GM23338 (cell line): Measurements from ENCODE around the gene RARG. TPM values are rescaled to one million over a fixed set of nuclear protein-coding genes. Genes with fewer than 3 reads are reported as not detected.

ENCODE experiments used
- ATAC-seq: fragments of 200-7000 bp; cut with Tn5 transposase; 3 replicates; pipeline ENCODE4 v1.9.1; 2020
- DNase-seq: peaks from one replicate; pipeline ENCODE4 v3.0.0-alpha.2; 2015; ENCODE audit warnings: low spot score
- H2AFZ ChIP-seq: fragments of 200-600 bp; sonication (generic); 2 replicates; pipeline ENCODE4 v1.8.0; 2016; ENCODE audit warnings: antibody characterized with exemption, mild to moderate bottlenecking, moderate library complexity
- H3F3A ChIP-seq: fragments of 200-600 bp; sonication (generic); replicated peaks from 2 replicates; pipeline ENCODE4 v1.8.0; 2017; ENCODE audit warnings: antibody characterized with exemption, mixed run types, low read depth
- H3K27ac ChIP-seq: fragments of 200-600 bp; sonication (generic); 2 replicates; pipeline ENCODE4 v1.6.1; 2016; ENCODE audit warnings: low read depth
- H3K27me3 ChIP-seq: fragments of 200-600 bp; sonication (generic); 2 replicates; pipeline ENCODE4 v1.8.0; 2016; ENCODE audit warnings: mild to moderate bottlenecking, mixed run types, moderate library complexity; ENCODE audit not compliant: insufficient read depth
- H3K36me3 ChIP-seq: fragments of 200-600 bp; sonication (generic); 2 replicates; pipeline ENCODE4 v1.8.0; 2016; ENCODE audit warnings: mild to moderate bottlenecking; ENCODE audit not compliant: insufficient read depth
- H3K4me1 ChIP-seq: fragments of 200-600 bp; sonication (generic); 2 replicates; pipeline ENCODE4 v1.8.0; 2016; ENCODE audit warnings: mild to moderate bottlenecking, moderate library complexity; ENCODE audit not compliant: insufficient read depth
- H3K4me2 ChIP-seq: fragments of 200-600 bp; sonication (generic); 2 replicates; pipeline ENCODE4 v1.7.1; 2017; ENCODE audit warnings: mixed run types
- H3K4me3 ChIP-seq: fragments of 200-600 bp; sonication (generic); 2 replicates; pipeline ENCODE4 v1.6.1; 2016; ENCODE audit warnings: mixed run types
- H3K79me2 ChIP-seq: fragments of 200-600 bp; sonication (generic); replicated peaks from 2 replicates; pipeline ENCODE4 v1.8.0; 2017; ENCODE audit warnings: mild to moderate bottlenecking; ENCODE audit not compliant: insufficient read depth
- H3K9me2 ChIP-seq: fragments of 200-600 bp; sonication (generic); 2 replicates; pipeline ENCODE4 v1.8.0; 2017; ENCODE audit not compliant: insufficient read depth
- H4K20me1 ChIP-seq: fragments of 200-600 bp; sonication (generic); replicated peaks from 2 replicates; pipeline ENCODE4 v1.8.0; 2017; ENCODE audit warnings: mild to moderate bottlenecking; ENCODE audit not compliant: insufficient read depth
- H3K27ac Mint-ChIP-seq: 2 replicates; pipeline ENCODE4 v1.8.0; 2020; ENCODE audit warnings: inconsistent platforms, mild to moderate bottlenecking, moderate library complexity, mixed read lengths
- H3K27me3 Mint-ChIP-seq: 3 replicates; pipeline ENCODE4 v1.8.0; 2022; ENCODE audit warnings: low read depth, mild to moderate bottlenecking, moderate library complexity, mixed read lengths, inconsistent platforms; ENCODE audit not compliant: insufficient read depth, poor library complexity
- H3K36me3 Mint-ChIP-seq: 3 replicates; pipeline ENCODE4 v1.8.0; 2021; ENCODE audit warnings: low read depth, mild to moderate bottlenecking, inconsistent platforms, moderate library complexity, mixed read lengths
- H3K4me1 Mint-ChIP-seq: 3 replicates; pipeline ENCODE4 v1.8.0; 2020; ENCODE audit warnings: mild to moderate bottlenecking, inconsistent platforms, mixed read lengths
- H3K4me3 Mint-ChIP-seq: 3 replicates; pipeline ENCODE4 v1.8.0; 2021; ENCODE audit warnings: moderate library complexity, mild to moderate bottlenecking, inconsistent platforms, mixed read lengths
- H3K9me3 Mint-ChIP-seq: 3 replicates; pipeline ENCODE4 v1.8.0; 2020; ENCODE audit warnings: moderate library complexity, mild to moderate bottlenecking, inconsistent platforms, mixed read lengths
- CREB1 ChIP-seq: fragments of 250-450 bp; sonication (Bioruptor Pico); IDR thresholded peaks from 2 replicates; pipeline ENCODE4 v1.5.0; 2020; ENCODE audit warnings: low read depth, mild to moderate bottlenecking, moderate library complexity
- EZH2 ChIP-seq: fragments of 200-600 bp; sonication (generic); IDR thresholded peaks from one replicate; pipeline ENCODE4 v1.8.0; 2017; ENCODE audit warnings: antibody characterized with exemption, mild to moderate bottlenecking, low read depth; ENCODE audit not compliant: unreplicated experiment
- EZH2phosphoT487 ChIP-seq: fragments of 200-600 bp; sonication (generic); IDR thresholded peaks from one replicate; pipeline ENCODE4 v1.8.1; 2018; ENCODE audit warnings: antibody characterized with exemption; ENCODE audit not compliant: unreplicated experiment
- JUNB ChIP-seq: IDR thresholded peaks from one replicate; pipeline ENCODE4 v1.6.1; 2016; ENCODE audit warnings: antibody characterized with exemption; ENCODE audit not compliant: unreplicated experiment
- NANOG ChIP-seq: IDR thresholded peaks from 2 replicates; pipeline ENCODE4 v1.6.1; 2016; ENCODE audit warnings: antibody characterized with exemption, borderline replicate concordance
- POLR2AphosphoS5 ChIP-seq: IDR thresholded peaks from 2 replicates; pipeline ENCODE4 v1.6.1; 2016; ENCODE audit warnings: antibody characterized with exemption, low read depth
- REST ChIP-seq: IDR thresholded peaks from one replicate; pipeline ENCODE4 v1.6.1; 2018; ENCODE audit warnings: antibody characterized with exemption; ENCODE audit not compliant: unreplicated experiment
- STAT1 ChIP-seq: IDR thresholded peaks from one replicate; pipeline ENCODE4 v1.6.1; 2016; ENCODE audit warnings: antibody characterized with exemption; ENCODE audit not compliant: unreplicated experiment
- ZNF114 ChIP-seq: fragments of 250-450 bp; sonication (Bioruptor Pico); IDR thresholded peaks from 2 replicates; pipeline ENCODE4 v1.5.0; 2020; ENCODE audit warnings: mild to moderate bottlenecking, moderate library complexity
- ZNF331 ChIP-seq: fragments of 250-450 bp; sonication (Bioruptor Pico); IDR thresholded peaks from 2 replicates; pipeline ENCODE4 v1.5.0; 2020; ENCODE audit warnings: low read depth, mild to moderate bottlenecking, moderate library complexity
- ZNF462 ChIP-seq: fragments of 250-450 bp; sonication (Bioruptor Pico); IDR thresholded peaks from 2 replicates; pipeline ENCODE4 v1.5.0; 2020; ENCODE audit warnings: mild to moderate bottlenecking, moderate library complexity
- polyA plus RNA-seq: library from polyadenylated mRNA; unstranded; fragments of >200 nt; fragmentation: Nextera tagmentation; extraction: Ambion mirVana; gene quantifications from 2 replicates; pipeline ENCODE4 v1.2.1, GENCODE V29; 2016
- total RNA-seq: library from RNA; depleted of rRNA; stranded (reverse); fragments of >200 nt; shearing (Covaris generic); gene quantifications from 2 replicates; pipeline ENCODE4 v1.2.3, GENCODE V29; 2014
- TF ChIP-seq, protein P1 (sequence below): IDR thresholded peaks from 2 replicates; pipeline ENCODE4 v1.6.1; 2016; ENCODE audit warnings: antibody characterized with exemption

RARG gene
- total and polyA plus RNA-seq, 2 experiments from 2014 or later = 18.5 to 50.2 TPM

DNA sequence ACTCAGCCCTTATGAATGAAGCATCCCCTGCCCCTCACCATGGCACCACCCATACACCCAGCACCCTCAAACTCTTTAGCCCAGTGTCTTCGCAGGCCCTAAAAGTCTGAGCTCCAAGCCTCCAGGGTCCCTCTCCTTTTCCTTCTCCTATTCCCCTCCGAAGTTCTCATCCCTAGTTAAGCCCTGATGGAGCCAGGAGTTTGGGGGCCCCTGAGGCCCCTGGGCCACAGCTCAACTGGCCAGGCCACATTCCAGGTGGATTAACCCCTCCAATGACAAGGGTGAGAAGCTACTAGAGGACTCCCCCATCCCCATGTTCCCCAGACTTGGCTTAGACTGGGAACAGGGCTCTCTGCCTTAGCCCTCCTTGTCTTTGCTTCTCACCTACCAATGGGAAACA, 2.6 kb downstream of the RARG start:
- peaks cover 64% of the 10 kb centered on the region for H3K4me1 Mint-ChIP-seq
- Histone ChIP-seq H3K4me1 (peaks cover 64% of the 10 kb centered on the region), H3K79me2 (peaks cover 4% of the 10 kb centered on the region; the same call in 1 of the 2 replicates), H3K36me3 (no peaks in the 10 kb centered on the region), H2AFZ (no peak overlapping the region), H3K9me2 (no peaks in the 10 kb centered on the region), H3K27ac (no peak overlapping the region), H3F3A (peaks cover 12% of the 10 kb centered on the region; the same call in 1 of the 2 replicates), H4K20me1 (no peaks in the 10 kb centered on the region), H3K27me3 (no peaks in the 10 kb centered on the region), H3K4me3 (peak overlapping the region; percentile 21; the same call in 1 of the 2 replicates), H3K4me2 (peak overlapping the region; percentile 66; the same call in 1 of the 2 replicates)
- no peak overlapping the region for H3K27ac Mint-ChIP-seq
- no peaks in the 10 kb centered on the region for H3K9me3 Mint-ChIP-seq
- peaks cover 5% of the 10 kb centered on the region for H3K36me3 Mint-ChIP-seq
- H3K4me3 Mint-ChIP-seq = no peak overlapping the region; the same call in 2 of the 3 replicates
- peaks cover 29% of the 10 kb centered on the region for H3K27me3 Mint-ChIP-seq
- ATAC-seq (no peak), DNase-seq (peak; percentile 24)
- no peak for TF ChIP-seq JUNB
- TF ChIP-seq EZH2 = no peak
- no peak for TF ChIP-seq NANOG
- TF ChIP-seq, protein P1, sequence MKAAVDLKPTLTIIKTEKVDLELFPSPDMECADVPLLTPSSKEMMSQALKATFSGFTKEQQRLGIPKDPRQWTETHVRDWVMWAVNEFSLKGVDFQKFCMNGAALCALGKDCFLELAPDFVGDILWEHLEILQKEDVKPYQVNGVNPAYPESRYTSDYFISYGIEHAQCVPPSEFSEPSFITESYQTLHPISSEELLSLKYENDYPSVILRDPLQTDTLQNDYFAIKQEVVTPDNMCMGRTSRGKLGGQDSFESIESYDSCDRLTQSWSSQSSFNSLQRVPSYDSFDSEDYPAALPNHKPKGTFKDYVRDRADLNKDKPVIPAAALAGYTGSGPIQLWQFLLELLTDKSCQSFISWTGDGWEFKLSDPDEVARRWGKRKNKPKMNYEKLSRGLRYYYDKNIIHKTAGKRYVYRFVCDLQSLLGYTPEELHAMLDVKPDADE = no peak
- no peak for TF ChIP-seq ZNF331 (CRISPR knock-in tag)
- TF ChIP-seq CREB1 (CRISPR knock-in tag) = no peak
- TF ChIP-seq EZH2phosphoT487 = no peak
- TF ChIP-seq ZNF114 (CRISPR knock-in tag) = no peak

DNA sequence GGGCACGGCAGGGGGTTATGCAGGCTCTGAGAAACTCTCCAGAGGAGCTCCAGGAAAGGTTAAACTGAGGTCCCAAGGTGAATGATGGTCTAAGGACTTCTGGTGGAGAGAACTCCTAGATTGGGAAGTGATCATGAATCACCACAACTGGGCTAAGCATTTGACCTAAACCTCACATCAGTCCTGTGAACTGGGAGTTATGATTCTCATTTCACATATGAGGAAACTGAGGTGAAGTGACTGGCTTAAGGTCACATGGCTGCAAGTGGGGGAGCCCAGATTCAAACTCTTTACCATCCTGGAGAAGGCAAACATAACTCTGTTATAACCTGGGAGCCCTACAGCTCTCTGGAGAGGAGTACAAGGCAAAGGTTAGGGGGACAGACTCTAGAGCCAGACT, 4.2 kb downstream of the RARG start:
- H3K27me3 ChIP-seq = peaks cover 4% of the 10 kb centered on the region; the same call in 1 of the 2 replicates
- H2AFZ ChIP-seq = no peak overlapping the region
- no peak overlapping the region for H3K4me2 ChIP-seq
- ATAC-seq = no peak
- no peaks in the 10 kb centered on the region; the same call in 1 of the 2 replicates for H3K36me3 ChIP-seq
- H3K4me1 ChIP-seq = peaks cover 64% of the 10 kb centered on the region
- H3K4me1 Mint-ChIP-seq = peaks cover 64% of the 10 kb centered on the region
- peaks cover 18% of the 10 kb centered on the region for H3F3A ChIP-seq
- H3K27ac ChIP-seq = no peak overlapping the region
- peaks cover 4% of the 10 kb centered on the region; the same call in 1 of the 2 replicates for H3K79me2 ChIP-seq
- DNase-seq = no peak
- H3K36me3 Mint-ChIP-seq = peaks cover 5% of the 10 kb centered on the region
- no peak overlapping the region; the same call in 2 of the 3 replicates for H3K4me3 Mint-ChIP-seq
- H3K27ac Mint-ChIP-seq = no peak overlapping the region
- peaks cover 32% of the 10 kb centered on the region for H3K27me3 Mint-ChIP-seq
- H3K9me3 Mint-ChIP-seq = no peaks in the 10 kb centered on the region
- no peak overlapping the region for H3K4me3 ChIP-seq
- no peaks in the 10 kb centered on the region for H4K20me1 ChIP-seq
- H3K9me2 ChIP-seq = no peaks in the 10 kb centered on the region
- TF ChIP-seq NANOG (no peak), STAT1 (no peak), EZH2phosphoT487 (no peak), JUNB (no peak), POLR2AphosphoS5 (no peak), REST (no peak), ZNF462 (no peak)
